ENCODE measurements around the gene TCEANC2.
"Not testable (repeated sequence)": the region's sequence is repeated elsewhere in the genome, so short reads cannot be mapped to it uniquely, and the experiment has no call there.

The TCEANC2 gene

GRCh38 chr1:54016343-54017282 lies 36.8 kb upstream of the TCEANC2 start:
- peak; percentile 1 for DNase-seq (ENCODE audit: extremely low read depth, low read depth)

GRCh38 chr1:54017979-54018378 lies 35.4 kb upstream of the TCEANC2 start, which contains the start of gene LDLRAD1:
Gene LDLRAD1, minus strand, starts transcription at chr1:54018186. Its CDS starts 74 bp downstream, at chr1:54018112.
- DNase-seq (ENCODE audit: extremely low read depth, low read depth): no peak
- no peak for TF ChIP-seq CTCF (IDR thresholded peaks at IDR 0.05; ENCODE audit: low read depth, low read length)

More at GRCh38 chr1:54016343-54017282, 36.8 kb upstream of the TCEANC2 start:
- no peak for TF ChIP-seq CTCF (IDR thresholded peaks at IDR 0.05; ENCODE audit: low read depth, low read length)

- no peak for TF ChIP-seq CTCF (IDR thresholded peaks at IDR 0.05; ENCODE audit: low read depth, low read length)
- no peak for DNase-seq (ENCODE audit: extremely low read depth, low read depth)
Observed at GRCh38 chr1:54018635-54019034, 34.8 kb upstream of the TCEANC2 start.

GRCh38 chr1:54019562-54020176 lies 33.7 kb upstream of the TCEANC2 start:
- DNase-seq (ENCODE audit: extremely low read depth, low read depth): not testable (repeated sequence)

- TF ChIP-seq CTCF (IDR thresholded peaks at IDR 0.05; ENCODE audit: low read depth, low read length): no peak
- DNase-seq (ENCODE audit: extremely low read depth, low read depth): no peak
Observed at GRCh38 chr1:54024358-54024757, 29.1 kb upstream of the TCEANC2 start.

GRCh38 chr1:54024811-54025210 lies 28.6 kb upstream of the TCEANC2 start:
- not testable (repeated sequence) for DNase-seq (ENCODE audit: extremely low read depth, low read depth)

GRCh38 chr1:54027848-54028247 lies 25.6 kb upstream of the TCEANC2 start:
- no peak for TF ChIP-seq CTCF (IDR thresholded peaks at IDR 0.05; ENCODE audit: low read depth, low read length)
- no peak for DNase-seq (ENCODE audit: extremely low read depth, low read depth)
